Activated CD4-positive, alpha-beta memory T cell treated with anti-CD3 and anti-CD28 coated beads for 36 hours (primary cell): Measurements from ENCODE around the gene ZBTB7A. TPM values are rescaled to one million over a fixed set of nuclear protein-coding genes. Genes with fewer than 3 reads are reported as not detected.
A peak's percentile ranks its signal among the peaks of the same experiment; 100 is the strongest.

Source experiments
- CTCF ChIA-PET: fragments of 350-600 bp; sonication (Branson Sonifier 250); formaldehyde crosslinking; loops from one replicate; lab custom pipeline; 2021; ENCODE audit warnings: antibody characterized with exemption, inconsistent platforms; lab: Charles Lee
- POLR2A ChIA-PET: fragments of 350-600 bp; sonication (Branson Sonifier 250); formaldehyde crosslinking; loops from one replicate; lab custom pipeline; 2021; ENCODE audit warnings: antibody characterized with exemption; lab: Charles Lee
- DNase-seq: peaks from one replicate; pipeline ENCODE4 v3.0.0-alpha.2; 2020
- H3K27ac Mint-ChIP-seq: one replicate; pipeline ENCODE4 v1.8.0; 2021; ENCODE audit warnings: mixed read lengths
- H3K27me3 Mint-ChIP-seq: one replicate; pipeline ENCODE4 v1.8.0; 2021; ENCODE audit warnings: mixed read lengths
- H3K36me3 Mint-ChIP-seq: one replicate; pipeline ENCODE4 v1.8.0; 2021; ENCODE audit warnings: mixed read lengths
- H3K4me1 Mint-ChIP-seq: one replicate; pipeline ENCODE4 v1.8.0; 2021; ENCODE audit warnings: low read depth, mixed read lengths
- H3K4me3 Mint-ChIP-seq: one replicate; pipeline ENCODE4 v1.8.0; 2021; ENCODE audit warnings: mild to moderate bottlenecking, mixed read lengths
- H3K9me3 Mint-ChIP-seq: one replicate; pipeline ENCODE4 v1.8.0; 2021; ENCODE audit warnings: mixed read lengths
- intact Hi-C: fragments of 100-400 bp; cut with micrococcal nuclease; formaldehyde crosslinking; loops from one replicate; pipeline ENCODE4 v1.15.1; 2023
- total RNA-seq, 2 experiments: library from RNA; stranded (reverse); gene quantifications; one replicate each; pipeline ENCODE4 v1.2.3, GENCODE V29; 2021

Gene ZBTB7A
- total RNA-seq, 2 experiments from 2014 or later = 31.0 to 32.5 TPM

DNA sequence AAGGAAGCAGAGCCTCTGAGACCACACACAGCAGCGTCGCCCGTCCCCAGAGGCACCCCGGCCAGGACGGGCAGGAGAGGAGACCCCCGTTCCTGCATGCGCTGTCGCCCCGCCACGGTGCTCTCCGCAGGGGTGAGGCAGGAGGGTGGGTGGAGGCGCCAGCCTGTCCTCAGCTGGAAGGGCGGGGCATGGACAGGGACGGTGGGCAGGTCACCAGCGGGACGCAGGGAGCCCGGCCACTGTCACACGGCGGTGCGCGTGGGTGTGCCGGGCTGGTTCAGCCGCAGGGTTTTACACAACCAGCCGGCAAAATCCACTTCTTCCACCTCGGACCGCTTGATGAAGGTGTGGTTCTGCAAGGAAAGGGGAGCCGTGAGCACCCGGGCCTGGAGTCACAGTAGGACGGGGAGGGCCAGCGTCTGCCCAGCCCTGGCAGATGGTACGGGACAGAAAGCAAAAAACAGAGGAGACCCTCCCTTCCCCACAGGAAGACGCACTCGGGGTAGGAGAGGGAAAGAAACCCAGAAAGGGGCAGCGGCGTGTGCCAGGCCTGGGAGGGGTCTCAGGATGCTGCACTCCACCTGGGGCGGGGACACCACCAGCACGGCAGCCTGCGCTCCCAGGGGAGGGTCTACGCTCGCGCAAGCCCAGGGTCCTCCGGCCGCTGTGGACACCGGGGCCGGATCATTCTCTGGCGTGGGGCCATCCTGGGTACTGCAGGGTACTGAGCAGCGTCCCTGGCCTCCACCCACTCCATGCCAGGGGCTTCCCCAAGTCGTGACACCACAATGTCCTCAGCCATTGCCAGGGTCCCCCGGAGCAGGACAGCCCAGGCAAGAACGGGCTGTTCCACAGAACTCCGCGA is 23.9 kb upstream of the ZBTB7A start:
- H3K27ac Mint-ChIP-seq = peak overlapping the region; percentile 86
- no peaks in the 10 kb centered on the region for H3K27me3 Mint-ChIP-seq
- no peak overlapping the region for H3K4me3 Mint-ChIP-seq

DNA sequence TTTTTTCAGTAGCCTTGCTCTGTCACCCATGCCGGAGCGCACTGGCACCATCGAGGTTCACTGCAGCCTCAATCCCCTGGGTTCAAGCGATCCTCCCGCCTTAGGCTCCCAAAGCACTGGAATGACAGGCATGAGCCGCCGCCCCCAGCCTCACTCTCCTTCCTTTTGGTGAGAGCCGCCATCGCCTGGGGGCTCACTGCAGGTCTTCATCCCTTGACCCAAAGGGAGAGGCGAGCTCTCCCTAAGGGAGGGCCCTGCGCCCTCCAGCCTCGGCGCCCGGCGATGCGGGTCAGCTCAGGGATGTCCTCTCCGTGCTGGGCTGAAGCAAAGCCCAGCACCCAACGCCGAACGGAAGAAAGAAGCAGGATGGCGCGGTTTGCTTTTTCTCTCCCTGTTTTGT is 23.2 kb upstream of the ZBTB7A start:
- Mint-ChIP-seq H3K36me3 (peaks cover 8% of the 10 kb centered on the region), H3K27ac (peak overlapping the region; percentile 86), H3K4me3 (no peak overlapping the region), H3K27me3 (no peaks in the 10 kb centered on the region), H3K9me3 (no peaks in the 10 kb centered on the region), H3K4me1 (peaks cover 43% of the 10 kb centered on the region)
- CTCF ChIA-PET = no interaction called here
- no peak for DNase-seq
- POLR2A ChIA-PET = no interaction called here
- intact Hi-C loops = no loop called here

More for the DNA sequence above, 23.9 kb upstream of the ZBTB7A start:
- peaks cover 43% of the 10 kb centered on the region for H3K4me1 Mint-ChIP-seq
- intact Hi-C loops = no loop called here
- POLR2A ChIA-PET = no interaction called here
- CTCF ChIA-PET = no interaction called here
- H3K9me3 Mint-ChIP-seq = no peaks in the 10 kb centered on the region
- peaks cover 8% of the 10 kb centered on the region for H3K36me3 Mint-ChIP-seq
- no peak for DNase-seq

DNA sequence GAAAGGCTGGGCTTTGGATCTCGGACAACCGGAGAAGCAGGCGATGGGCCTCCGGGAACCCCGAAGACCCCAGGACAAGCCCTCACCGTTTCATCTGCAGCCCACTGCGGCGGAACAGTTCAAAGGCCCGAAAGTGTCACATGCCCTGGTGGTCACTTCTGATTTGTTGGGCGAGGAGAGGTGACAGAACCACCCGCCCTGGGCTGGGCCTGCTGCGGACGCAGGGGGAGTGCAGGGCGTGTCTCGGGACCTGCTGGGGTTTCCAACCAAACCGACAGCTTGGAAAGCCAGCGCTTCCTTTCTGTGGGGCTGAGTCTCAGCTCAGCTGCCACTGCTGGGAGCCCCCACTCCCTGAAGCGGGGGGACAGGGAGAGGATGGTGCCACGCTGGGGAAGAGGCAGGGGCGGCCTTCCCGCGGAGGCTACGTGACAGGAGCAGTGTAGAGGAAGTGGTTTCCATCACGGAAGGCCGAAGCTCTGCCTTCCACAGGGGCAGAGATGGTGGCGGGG is 22.8 kb upstream of the ZBTB7A start:
- H3K36me3 Mint-ChIP-seq = peaks cover 8% of the 10 kb centered on the region

DNA sequence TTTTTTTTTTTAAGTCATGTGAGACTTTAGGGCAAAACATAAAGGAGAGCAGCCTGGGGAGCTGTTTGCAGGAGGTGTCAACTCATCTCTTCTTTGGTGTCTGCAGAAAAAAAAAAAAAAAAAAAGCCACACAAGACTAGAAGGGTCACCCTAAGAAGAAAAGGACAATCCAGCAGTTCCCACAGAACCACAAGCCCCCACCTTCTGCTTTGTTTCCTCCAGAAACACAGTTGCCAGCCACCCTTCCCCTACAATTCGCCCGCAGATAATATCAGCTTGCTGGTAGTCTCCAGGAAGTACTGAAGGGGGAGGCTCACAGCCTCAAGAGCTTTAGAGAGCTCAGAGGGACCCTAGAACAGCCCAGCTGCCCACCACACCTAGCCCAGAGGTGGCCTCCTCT is 22.3 kb upstream of the ZBTB7A start:
- Mint-ChIP-seq H3K27me3 (no peaks in the 10 kb centered on the region), H3K36me3 (peaks cover 8% of the 10 kb centered on the region), H3K4me1 (peaks cover 49% of the 10 kb centered on the region), H3K4me3 (peak overlapping the region; percentile 67), H3K27ac (peak overlapping the region; percentile 86), H3K9me3 (no peaks in the 10 kb centered on the region)
- POLR2A ChIA-PET = interaction anchor here (0.6 to 0.7 kb wide), 3 partner anchors 51 to 480 kb away, joined by 3 read pairs; no protein-coding TSS in a partner anchor
- CTCF ChIA-PET = interaction anchor here (0.6 kb wide), 1 partner anchor 35 kb away, joined by 3 read pairs; no protein-coding TSS in a partner anchor
- intact Hi-C loops = no loop called here
- DNase-seq = peak; percentile 43

More for the DNA sequence above, 22.8 kb upstream of the ZBTB7A start:
- ChIA-PET CTCF (interaction anchor here (0.6 kb wide), 1 partner anchor 35 kb away, joined by 3 read pairs; no protein-coding TSS in a partner anchor), POLR2A (interaction anchor here (0.6 to 0.7 kb wide), 3 partner anchors 51 to 481 kb away, joined by 3 read pairs; no protein-coding TSS in a partner anchor)
- peaks cover 46% of the 10 kb centered on the region for H3K4me1 Mint-ChIP-seq
- H3K27ac Mint-ChIP-seq = peak overlapping the region; percentile 86
- intact Hi-C loops = no loop called here
- DNase-seq = peak; percentile 71
- H3K9me3 Mint-ChIP-seq = no peaks in the 10 kb centered on the region
- H3K4me3 Mint-ChIP-seq = peak overlapping the region; percentile 67
- no peaks in the 10 kb centered on the region for H3K27me3 Mint-ChIP-seq

DNA sequence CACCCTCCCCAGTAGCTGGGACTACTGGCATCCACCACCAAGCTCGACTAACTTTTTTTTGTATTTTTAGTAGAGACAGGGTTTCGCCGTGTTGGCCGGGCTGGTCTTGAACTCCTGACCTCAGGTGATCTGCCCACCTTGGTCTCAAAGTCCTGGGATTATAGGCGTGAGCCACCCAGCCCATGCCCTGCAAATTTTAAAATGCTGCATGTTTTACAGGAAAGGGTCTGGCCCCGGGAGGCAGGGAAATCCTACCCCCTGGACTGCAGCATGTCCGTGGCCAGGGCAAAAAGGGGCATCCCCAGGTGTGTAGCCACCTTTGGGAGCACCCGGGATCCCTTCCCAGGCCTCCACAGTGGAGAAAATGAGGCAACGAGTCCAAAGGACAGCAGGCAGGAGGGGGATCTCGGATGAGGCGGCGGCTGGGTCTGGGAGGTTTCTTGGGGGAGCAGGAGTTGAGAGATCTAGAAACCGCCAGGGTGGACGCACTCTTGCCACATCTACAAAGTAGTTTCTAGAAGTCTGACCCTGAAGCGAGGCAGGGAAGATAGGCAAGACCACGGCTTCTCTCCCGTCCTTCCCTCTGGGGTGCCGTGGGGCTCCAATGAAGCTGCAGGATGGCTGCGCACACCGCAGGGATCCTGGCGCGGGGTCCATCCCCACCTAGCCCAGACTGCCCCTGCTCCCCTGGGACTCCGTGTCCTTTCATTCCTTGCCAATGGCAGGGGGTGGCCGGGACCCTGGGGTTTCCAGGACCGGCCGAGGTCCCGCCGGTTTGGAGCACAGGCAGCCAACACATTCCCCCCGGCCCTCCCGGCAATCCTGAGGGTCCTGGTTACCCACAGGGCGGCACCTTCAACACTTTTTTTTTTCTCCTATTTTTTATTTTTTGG is 21.3 kb upstream of the ZBTB7A start:
- H3K27me3 Mint-ChIP-seq = no peaks in the 10 kb centered on the region
- no peaks in the 10 kb centered on the region for H3K9me3 Mint-ChIP-seq
- intact Hi-C loops = no loop called here
- peaks cover 4% of the 10 kb centered on the region for H3K36me3 Mint-ChIP-seq
- H3K4me1 Mint-ChIP-seq = peaks cover 56% of the 10 kb centered on the region
- CTCF ChIA-PET = interaction anchor here (2.0 kb wide), 1 partner anchor 52 kb away, joined by 4 read pairs; no protein-coding TSS in a partner anchor
- DNase-seq = no peak
- POLR2A ChIA-PET = interaction anchor here (1.3 kb wide), 1 partner anchor 11 kb away, joined by 4 read pairs; no protein-coding TSS in a partner anchor
- H3K4me3 Mint-ChIP-seq = no peak overlapping the region
- peak overlapping the region; percentile 18 for H3K27ac Mint-ChIP-seq

DNA sequence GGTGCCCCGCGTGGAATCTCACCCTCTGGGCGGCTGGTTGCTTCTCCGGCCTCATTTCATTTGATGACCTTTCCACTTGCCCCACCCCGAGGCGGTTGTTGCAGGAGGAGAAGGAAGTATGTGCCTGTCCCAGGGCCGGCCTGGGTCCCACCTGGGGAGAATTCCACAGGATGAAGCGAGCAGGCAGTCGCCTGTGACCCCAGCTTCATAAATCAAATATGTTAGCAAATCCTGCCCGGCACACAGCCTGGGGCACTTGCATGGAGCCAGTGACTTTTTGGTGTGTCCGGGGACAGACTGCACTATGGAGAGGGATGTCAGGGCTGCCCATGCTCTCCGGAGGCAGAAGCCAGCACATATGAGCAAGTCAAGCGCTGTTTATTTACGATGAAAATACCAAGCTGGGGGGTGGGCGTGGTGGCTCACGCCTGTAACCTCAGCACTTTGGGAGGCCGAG is 19.7 kb upstream of the ZBTB7A start:
- Mint-ChIP-seq H3K4me3 (no peak overlapping the region), H3K27ac (peak overlapping the region; percentile 25), H3K27me3 (no peaks in the 10 kb centered on the region), H3K36me3 (peaks cover 2% of the 10 kb centered on the region), H3K4me1 (peaks cover 59% of the 10 kb centered on the region), H3K9me3 (no peaks in the 10 kb centered on the region)
- no peak for DNase-seq
- CTCF ChIA-PET = interaction anchor here (2.0 kb wide), 1 partner anchor 54 kb away, joined by 4 read pairs; no protein-coding TSS in a partner anchor
- intact Hi-C loops = no loop called here
- POLR2A ChIA-PET = interaction anchor here (0.6 kb wide), 1 partner anchor 90 kb away, joined by 3 read pairs; no protein-coding TSS in a partner anchor

DNA sequence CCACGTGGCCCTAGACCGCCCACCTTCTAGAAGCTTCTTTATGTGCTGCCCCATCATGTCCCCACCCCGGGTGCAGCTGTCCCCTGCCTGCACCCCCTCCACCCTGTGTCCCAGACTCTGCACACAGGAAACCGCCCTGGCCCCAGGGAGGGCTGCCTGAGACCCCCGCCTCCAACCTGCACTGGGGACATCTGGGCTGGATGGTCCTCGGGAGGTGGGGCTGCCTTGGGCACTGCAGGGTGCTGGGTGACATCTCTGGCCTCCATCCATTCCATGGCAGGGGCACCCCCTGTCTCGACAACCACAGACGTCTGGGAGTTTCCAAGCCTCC is 17.8 kb upstream of the ZBTB7A start:
- intact Hi-C loops = no loop called here
- Mint-ChIP-seq H3K9me3 (no peaks in the 10 kb centered on the region), H3K4me3 (no peak overlapping the region), H3K27me3 (no peaks in the 10 kb centered on the region), H3K27ac (peak overlapping the region; percentile 86), H3K36me3 (no peaks in the 10 kb centered on the region), H3K4me1 (peaks cover 52% of the 10 kb centered on the region)
- CTCF ChIA-PET = no interaction called here
- POLR2A ChIA-PET = no interaction called here
- no peak for DNase-seq

DNA sequence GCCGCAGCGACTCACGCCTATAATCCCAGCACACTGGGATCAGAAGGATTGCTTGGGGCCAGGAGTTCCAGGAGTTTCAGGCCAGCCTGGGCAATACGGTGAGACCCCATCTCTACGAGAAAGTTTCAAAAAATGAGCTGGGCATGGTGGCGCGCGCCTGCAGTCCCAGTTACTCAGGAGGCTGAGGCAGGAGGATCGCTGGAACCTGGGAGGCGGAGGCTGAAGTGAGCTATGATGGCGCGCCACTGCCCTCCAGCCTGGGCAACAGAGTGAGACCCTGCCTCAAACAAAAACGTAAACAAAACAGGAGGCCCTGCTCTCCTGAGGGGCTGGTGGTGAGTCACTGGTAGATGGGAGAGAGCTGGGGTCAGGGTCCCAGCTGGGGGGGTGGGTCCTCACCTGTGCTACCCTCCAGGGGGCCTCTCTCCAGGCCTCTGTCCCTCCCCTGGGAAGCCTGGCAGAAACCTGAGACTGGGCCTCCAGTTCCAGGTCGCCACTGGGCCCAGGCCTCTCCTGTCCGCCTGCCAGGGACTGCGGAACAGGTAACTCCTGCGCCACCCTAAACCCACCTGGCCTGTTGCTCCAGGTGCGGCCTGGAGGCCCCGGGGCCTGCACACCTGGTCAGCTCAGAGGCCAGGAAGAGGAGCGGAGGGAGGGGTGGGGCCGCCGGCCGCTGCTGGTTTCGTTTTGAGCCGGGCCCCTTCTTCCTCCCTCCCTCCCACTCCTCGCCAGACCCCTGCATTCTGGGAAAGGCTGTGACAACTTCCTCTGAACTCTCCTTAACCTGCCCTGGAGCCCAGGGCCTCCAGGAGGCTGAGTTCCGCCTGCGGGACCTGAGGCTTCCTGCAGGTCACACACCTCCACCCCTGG is 17.2 kb upstream of the ZBTB7A start:
- Mint-ChIP-seq H3K27ac (peak overlapping the region; percentile 86), H3K27me3 (no peaks in the 10 kb centered on the region), H3K4me1 (peaks cover 46% of the 10 kb centered on the region), H3K4me3 (no peak overlapping the region), H3K36me3 (no peaks in the 10 kb centered on the region), H3K9me3 (no peaks in the 10 kb centered on the region)
- POLR2A ChIA-PET = no interaction called here
- CTCF ChIA-PET = no interaction called here
- intact Hi-C loops = no loop called here
- peak; percentile 73 for DNase-seq

DNA sequence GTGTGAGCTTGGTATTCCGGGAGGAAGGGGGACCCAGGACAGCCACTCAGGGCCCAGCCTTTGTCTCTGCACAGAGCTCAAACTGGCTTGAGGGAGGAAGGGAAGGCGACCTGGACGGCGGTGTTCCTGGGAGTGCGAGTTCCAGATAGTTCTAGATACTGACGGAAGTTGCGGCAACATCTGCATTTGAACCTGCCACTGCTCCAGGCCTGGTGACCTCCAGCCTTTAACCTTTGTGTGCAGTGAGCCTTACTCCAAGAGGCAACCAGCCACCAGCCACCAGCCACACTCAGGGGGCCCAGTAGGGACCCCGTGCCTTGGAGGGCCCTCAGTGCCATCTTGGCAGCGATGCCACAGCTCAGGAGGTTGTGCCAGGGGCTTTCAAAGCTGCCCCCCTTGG is 15.5 kb upstream of the ZBTB7A start:
- H3K4me3 Mint-ChIP-seq = no peak overlapping the region
- POLR2A ChIA-PET = no interaction called here

DNA sequence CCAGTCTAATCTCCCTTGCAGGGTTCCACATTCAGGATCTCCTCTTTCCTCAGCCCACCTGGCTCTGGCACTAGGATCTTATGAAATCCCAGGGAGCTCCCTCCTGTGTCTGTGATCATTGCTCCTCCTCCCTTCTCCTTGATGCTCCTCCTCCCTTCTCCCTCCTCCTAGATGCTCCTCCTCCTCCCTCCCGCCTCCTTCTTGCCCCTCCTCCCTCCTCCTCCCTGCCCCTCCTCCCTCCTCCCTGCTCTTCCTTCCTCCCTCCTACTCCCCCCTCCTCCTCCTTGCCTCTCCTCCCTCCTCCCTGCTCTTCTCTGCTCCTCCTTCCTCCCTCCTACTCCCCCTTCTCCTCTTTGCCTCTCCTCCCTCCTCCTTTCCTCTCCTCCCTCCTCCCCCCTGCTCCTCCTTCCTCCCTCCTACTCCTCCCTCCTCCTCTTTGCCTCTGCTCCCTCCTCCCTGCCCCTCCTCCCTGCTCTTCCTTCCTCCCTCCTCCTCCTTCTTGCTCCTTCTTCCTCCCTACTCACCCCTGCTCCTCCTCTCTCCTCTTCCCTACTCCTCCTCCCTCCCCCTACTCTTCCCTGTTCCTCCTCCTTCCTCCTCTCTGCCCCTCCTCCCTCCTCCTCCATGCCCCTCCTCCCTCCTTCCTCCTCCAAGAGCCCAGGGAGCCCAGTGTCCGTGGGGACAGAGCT is 14.9 kb upstream of the ZBTB7A start:
- intact Hi-C loops = no loop called here
- H3K9me3 Mint-ChIP-seq = no peaks in the 10 kb centered on the region
- H3K27me3 Mint-ChIP-seq = no peaks in the 10 kb centered on the region
- no peak for DNase-seq
- H3K4me3 Mint-ChIP-seq = no peak overlapping the region
- ChIA-PET POLR2A (no interaction called here), CTCF (interaction anchor here (0.9 kb wide), 1 partner anchor 11 kb away, joined by 3 read pairs; no protein-coding TSS in a partner anchor)
- no peaks in the 10 kb centered on the region for H3K36me3 Mint-ChIP-seq
- peaks cover 36% of the 10 kb centered on the region for H3K4me1 Mint-ChIP-seq
- no peak overlapping the region for H3K27ac Mint-ChIP-seq

More for the DNA sequence above, 15.5 kb upstream of the ZBTB7A start:
- Mint-ChIP-seq H3K27ac (no peak overlapping the region), H3K9me3 (no peaks in the 10 kb centered on the region), H3K36me3 (no peaks in the 10 kb centered on the region), H3K4me1 (peaks cover 38% of the 10 kb centered on the region), H3K27me3 (no peaks in the 10 kb centered on the region)
- CTCF ChIA-PET = interaction anchor here (0.9 kb wide), 1 partner anchor 10 kb away, joined by 3 read pairs; no protein-coding TSS in a partner anchor
- intact Hi-C loops = no loop called here
- DNase-seq = no peak
